Adipose tissue (tissue), 3 donors: ENCODE measurements around the gene COL12A1. TPM values are rescaled to one million over a fixed set of nuclear protein-coding genes. Genes with fewer than 3 reads are reported as not detected.

Experiments
- polyA plus RNA-seq, 3 donors: library from polyadenylated mRNA; stranded (reverse); fragments of 200-250 nt; gene quantifications; one replicate each; pipeline ENCODE4 v1.2.3, GENCODE V29; 2013
- donor health status: healthy with polysubstance abuse.
- donor health status: Bipolar disorder and iron deficiency.
- donor health status: healthy.

The COL12A1 gene
- polyA plus RNA-seq, 3 donors = 4.2 to 55.7 (median 21.0) TPM

Other genes starting within 250 kb of the COL12A1 start
- gene COX7A2, start 37.7 kb upstream of the COL12A1 start, polyA plus RNA-seq = 100 to 1,000 TPM; 238 to 572 (median 462) TPM
- gene TMEM30A, start 78.7 kb upstream of the COL12A1 start, polyA plus RNA-seq = 10 to 100 TPM; 24.9 to 39.2 (median 36.5) TPM